GM12892 (cell line): Measurements from ENCODE around the gene GHDC.
"Not testable (repeated sequence)": the region's sequence is repeated elsewhere in the genome, so short reads cannot be mapped to it uniquely, and the experiment has no call there.

ENCODE experiments used
- POLR2A ChIP-seq: IDR thresholded peaks from 2 replicates; pipeline ENCODE4 v1.6.1; 2011; ENCODE audit warnings: low read depth, low read length, control low read depth
- TAF1 ChIP-seq: IDR thresholded peaks from 2 replicates; pipeline ENCODE4 v1.6.1; 2011; ENCODE audit warnings: low read depth, mild to moderate bottlenecking, control low read depth, low read length, borderline replicate concordance

DNA sequence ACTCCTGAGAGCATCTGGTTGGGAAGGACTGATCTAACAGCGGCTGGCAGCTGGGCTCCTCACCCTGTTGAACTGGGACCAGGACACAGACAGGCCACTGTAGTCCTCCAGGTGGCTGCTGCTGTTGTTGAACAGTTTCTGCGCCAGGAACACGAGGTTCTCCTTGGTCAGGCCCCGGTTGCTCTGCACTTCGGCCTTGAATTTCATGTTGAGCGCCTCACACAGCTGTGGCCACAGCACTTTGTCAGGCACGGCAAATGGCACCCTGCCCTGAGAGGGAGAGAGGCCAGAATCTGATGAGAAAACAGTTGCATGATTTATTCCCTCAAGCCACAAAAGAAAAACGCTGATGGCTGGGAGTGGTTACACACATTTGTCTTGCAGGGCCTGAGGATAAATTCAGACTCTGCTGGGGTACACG, 17.6 kb upstream of the GHDC start:
- TF ChIP-seq TAF1, POLR2A: not testable (repeated sequence)
